GM12874 (cell line): ENCODE measurements around the gene C2CD4B.

Experiments
- TF ChIP-seq, protein P1 (sequence below): IDR thresholded peaks from 2 replicates; pipeline ENCODE4 v1.5.1; 2011; ENCODE audit warnings: low read depth, mild to moderate bottlenecking, control low read depth, low read length, moderate library complexity; ENCODE audit not compliant: insufficient read depth

Gene C2CD4B

DNA sequence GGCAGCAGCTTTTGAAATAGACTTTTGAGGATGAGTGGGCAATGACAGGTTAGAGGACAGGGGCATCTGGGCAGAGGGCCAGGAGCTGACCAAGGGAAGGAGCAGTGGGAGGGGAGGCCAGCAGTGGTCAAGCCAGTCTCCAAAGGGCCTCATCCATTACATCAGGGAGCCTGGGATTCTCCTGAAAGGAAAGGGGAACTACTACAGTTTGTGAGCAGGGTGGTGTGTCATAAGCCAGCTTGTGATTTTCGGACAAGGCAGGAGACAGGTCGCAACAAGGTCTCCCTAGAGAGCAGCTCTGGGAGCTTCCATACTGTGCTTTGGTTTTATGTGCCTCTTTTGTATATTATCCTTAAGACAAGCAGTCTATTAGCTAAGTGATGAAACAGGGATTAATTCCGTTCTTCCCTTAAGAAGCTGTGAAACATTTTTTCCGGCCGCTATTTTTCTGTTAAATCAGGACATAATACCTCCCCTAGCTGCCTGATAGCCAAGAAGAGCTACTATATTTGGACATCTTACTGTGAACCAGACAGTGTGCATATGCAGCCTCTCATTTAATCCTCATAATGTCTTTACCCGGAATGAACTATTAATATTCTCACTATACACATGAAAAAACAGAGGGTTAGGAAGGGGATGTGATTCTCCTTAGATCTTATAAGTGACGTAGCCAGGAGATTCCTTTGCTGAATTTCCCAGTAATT, 46.4 kb downstream of the C2CD4B start:
- TF ChIP-seq, protein P1, sequence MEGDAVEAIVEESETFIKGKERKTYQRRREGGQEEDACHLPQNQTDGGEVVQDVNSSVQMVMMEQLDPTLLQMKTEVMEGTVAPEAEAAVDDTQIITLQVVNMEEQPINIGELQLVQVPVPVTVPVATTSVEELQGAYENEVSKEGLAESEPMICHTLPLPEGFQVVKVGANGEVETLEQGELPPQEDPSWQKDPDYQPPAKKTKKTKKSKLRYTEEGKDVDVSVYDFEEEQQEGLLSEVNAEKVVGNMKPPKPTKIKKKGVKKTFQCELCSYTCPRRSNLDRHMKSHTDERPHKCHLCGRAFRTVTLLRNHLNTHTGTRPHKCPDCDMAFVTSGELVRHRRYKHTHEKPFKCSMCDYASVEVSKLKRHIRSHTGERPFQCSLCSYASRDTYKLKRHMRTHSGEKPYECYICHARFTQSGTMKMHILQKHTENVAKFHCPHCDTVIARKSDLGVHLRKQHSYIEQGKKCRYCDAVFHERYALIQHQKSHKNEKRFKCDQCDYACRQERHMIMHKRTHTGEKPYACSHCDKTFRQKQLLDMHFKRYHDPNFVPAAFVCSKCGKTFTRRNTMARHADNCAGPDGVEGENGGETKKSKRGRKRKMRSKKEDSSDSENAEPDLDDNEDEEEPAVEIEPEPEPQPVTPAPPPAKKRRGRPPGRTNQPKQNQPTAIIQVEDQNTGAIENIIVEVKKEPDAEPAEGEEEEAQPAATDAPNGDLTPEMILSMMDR = no peak

DNA sequence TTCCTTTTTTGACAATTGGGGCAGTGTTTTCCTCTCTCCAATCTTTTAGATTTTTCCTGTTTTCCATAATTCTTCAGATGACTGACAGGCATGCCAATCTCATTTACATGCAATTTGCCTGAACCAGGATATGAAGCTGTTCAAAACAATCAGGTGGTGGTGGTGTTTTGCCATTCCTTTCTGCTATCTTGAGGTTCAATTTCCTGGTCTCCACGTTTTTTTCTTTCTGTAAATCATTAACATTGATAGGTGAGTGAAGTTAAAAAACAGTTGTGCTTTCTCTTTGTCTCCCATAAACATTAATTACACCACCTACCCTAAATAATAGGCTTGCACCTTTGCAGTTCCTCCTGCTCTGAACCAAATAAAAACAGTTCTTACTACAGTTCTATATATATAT, 49.2 kb downstream of the C2CD4B start:
- TF ChIP-seq, protein P1 = no peak
